Measurements from ENCODE around the gene STUB1.

GRCh38 chr16:692356-693108, 12.3 kb downstream of the STUB1 start:
- TF ChIP-seq, protein P1, sequence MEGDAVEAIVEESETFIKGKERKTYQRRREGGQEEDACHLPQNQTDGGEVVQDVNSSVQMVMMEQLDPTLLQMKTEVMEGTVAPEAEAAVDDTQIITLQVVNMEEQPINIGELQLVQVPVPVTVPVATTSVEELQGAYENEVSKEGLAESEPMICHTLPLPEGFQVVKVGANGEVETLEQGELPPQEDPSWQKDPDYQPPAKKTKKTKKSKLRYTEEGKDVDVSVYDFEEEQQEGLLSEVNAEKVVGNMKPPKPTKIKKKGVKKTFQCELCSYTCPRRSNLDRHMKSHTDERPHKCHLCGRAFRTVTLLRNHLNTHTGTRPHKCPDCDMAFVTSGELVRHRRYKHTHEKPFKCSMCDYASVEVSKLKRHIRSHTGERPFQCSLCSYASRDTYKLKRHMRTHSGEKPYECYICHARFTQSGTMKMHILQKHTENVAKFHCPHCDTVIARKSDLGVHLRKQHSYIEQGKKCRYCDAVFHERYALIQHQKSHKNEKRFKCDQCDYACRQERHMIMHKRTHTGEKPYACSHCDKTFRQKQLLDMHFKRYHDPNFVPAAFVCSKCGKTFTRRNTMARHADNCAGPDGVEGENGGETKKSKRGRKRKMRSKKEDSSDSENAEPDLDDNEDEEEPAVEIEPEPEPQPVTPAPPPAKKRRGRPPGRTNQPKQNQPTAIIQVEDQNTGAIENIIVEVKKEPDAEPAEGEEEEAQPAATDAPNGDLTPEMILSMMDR (IDR thresholded peaks at IDR 0.05 in 2 of 3, conservative IDR thresholded peaks at IDR 0.05 in 1 of 3; ENCODE audit: borderline replicate concordance in 1 of 3, insufficient read depth in 1 of 3, low read depth in 2 of 3, low read length in 2 of 3) = no peak
- no peak for TF ChIP-seq RAD21 (IDR thresholded peaks at IDR 0.05; ENCODE audit: low read depth)
- no peak for TF ChIP-seq POLR2A (IDR thresholded peaks at IDR 0.05; ENCODE audit: borderline replicate concordance, extremely low read depth, insufficient read depth, insufficient read length)
- no peak for TF ChIP-seq EZH2 (IDR thresholded peaks at IDR 0.05)
- no peak for TF ChIP-seq EZH2phosphoT487 (IDR thresholded peaks at IDR 0.05; ENCODE audit: borderline replicate concordance)
- no peak for TF ChIP-seq MAX (IDR thresholded peaks at IDR 0.05)
- no peak for TF ChIP-seq TCF7L2 (IDR thresholded peaks at IDR 0.05; ENCODE audit: borderline replicate concordance, extremely low read depth, insufficient read depth, insufficient read length)
